GM12872 (cell line): Measurements from ENCODE around the gene CXCL17.

Experiments
- TF ChIP-seq, protein P1 (sequence below): IDR thresholded peaks from 3 replicates; pipeline ENCODE4 v1.5.1; 2011; ENCODE audit warnings: low read depth, mild to moderate bottlenecking, low read length, moderate library complexity; ENCODE audit not compliant: insufficient read depth

The CXCL17 gene

GRCh38 chr19:42469311-42470235, 26.8 kb upstream of the CXCL17 start:
- TF ChIP-seq, protein P1, sequence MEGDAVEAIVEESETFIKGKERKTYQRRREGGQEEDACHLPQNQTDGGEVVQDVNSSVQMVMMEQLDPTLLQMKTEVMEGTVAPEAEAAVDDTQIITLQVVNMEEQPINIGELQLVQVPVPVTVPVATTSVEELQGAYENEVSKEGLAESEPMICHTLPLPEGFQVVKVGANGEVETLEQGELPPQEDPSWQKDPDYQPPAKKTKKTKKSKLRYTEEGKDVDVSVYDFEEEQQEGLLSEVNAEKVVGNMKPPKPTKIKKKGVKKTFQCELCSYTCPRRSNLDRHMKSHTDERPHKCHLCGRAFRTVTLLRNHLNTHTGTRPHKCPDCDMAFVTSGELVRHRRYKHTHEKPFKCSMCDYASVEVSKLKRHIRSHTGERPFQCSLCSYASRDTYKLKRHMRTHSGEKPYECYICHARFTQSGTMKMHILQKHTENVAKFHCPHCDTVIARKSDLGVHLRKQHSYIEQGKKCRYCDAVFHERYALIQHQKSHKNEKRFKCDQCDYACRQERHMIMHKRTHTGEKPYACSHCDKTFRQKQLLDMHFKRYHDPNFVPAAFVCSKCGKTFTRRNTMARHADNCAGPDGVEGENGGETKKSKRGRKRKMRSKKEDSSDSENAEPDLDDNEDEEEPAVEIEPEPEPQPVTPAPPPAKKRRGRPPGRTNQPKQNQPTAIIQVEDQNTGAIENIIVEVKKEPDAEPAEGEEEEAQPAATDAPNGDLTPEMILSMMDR = no peak

DNA sequence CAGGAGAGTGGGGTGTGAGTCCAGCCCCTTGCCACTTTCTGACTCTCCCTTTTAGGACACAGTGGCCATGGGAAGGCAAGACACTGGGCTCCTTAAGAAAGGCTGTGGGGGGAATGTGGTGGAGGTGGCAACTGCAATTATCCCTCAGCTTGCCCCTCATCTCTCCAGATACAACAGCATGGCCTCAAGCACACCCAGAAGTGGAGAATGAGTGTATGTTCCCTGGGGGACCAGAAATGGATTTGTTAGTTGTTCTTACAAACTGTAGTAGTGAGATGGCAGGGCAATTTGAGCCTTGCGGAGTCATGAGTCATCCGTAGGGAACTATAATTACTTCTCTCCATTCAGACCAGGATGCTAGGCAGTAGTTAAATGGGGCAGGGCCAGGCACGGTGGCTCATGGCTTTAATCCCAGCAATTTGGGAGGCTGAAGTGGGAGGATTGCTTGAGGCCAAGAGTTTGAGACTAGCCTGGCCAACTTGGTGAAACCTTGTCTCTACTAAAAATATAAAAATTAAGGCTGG, 25.6 kb upstream of the CXCL17 start:
- TF ChIP-seq, protein P1 = no peak

- TF ChIP-seq, protein P1 = no peak
Measured at GRCh38 chr19:42467183-42467760, 24.5 kb upstream of the CXCL17 start.

DNA sequence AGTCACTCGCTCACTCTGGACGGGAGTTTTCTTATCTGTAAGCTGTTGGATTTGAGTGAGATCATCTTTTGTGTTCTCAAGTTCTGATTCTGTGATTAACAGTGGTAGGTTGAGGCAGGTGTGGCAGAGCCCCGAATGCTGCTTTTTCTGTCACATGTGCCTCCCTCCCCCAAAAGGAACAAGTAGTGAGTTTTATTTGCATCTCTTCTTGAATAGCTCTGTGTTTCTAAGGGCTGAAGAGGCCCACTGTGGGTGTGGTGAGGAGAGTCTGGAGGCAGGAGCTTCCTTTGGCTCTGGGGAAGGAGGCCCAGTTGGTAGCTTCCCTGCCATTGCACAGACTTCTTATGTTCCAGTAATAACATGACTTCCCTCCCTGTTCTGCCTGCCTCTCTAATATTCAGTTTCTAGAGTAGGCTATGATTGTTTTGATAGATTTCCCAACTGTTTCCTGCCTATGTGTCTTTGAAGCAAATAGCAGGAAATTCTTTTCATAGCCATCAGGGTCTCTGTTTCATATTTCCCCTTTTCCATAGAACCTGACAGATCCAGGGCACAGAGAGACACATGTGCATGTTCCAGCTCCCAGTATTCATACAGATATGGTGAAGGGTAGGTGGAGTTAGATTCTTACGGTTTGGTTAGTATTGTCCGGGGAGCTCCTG, 23.9 kb upstream of the CXCL17 start:
- TF ChIP-seq, protein P1 = no peak

GRCh38 chr19:42465827-42466280, 23.1 kb upstream of the CXCL17 start:
- TF ChIP-seq, protein P1 = peak; percentile 56

- TF ChIP-seq, protein P1 = no peak
Measured at GRCh38 chr19:42461700-42462324, 19.1 kb upstream of the CXCL17 start.
